H9 (cell line): ENCODE measurements around the gene PROX2. TPM values are rescaled to one million over a fixed set of nuclear protein-coding genes. Genes with fewer than 3 reads are reported as not detected.

Source experiments
- DNase-seq: peaks from one replicate; pipeline ENCODE4 v3.0.0-alpha.2; 2017
- H2AFZ ChIP-seq: one replicate; pipeline ENCODE4 v1.6.1; 2013; ENCODE audit warnings: mild to moderate bottlenecking, low read length, control low read depth, moderate library complexity
- H2AK5ac ChIP-seq: 2 replicates; pipeline ENCODE4 v1.6.1; 2013; ENCODE audit warnings: low read length, control low read depth, mixed read lengths; ENCODE audit not compliant: insufficient read length
- H2BK120ac ChIP-seq: one replicate; pipeline ENCODE4 v1.6.1; 2013; ENCODE audit warnings: low read depth, mild to moderate bottlenecking, low read length, control low read depth, inconsistent platforms; ENCODE audit not compliant: poor library complexity, severe bottlenecking
- H2BK12ac ChIP-seq: 2 replicates; pipeline ENCODE4 v1.6.1; 2013; ENCODE audit warnings: low read length, control low read depth, mixed read lengths, low read depth; ENCODE audit not compliant: insufficient read length
- H2BK15ac ChIP-seq: 2 replicates; pipeline ENCODE4 v1.6.1; 2013; ENCODE audit warnings: low read depth, low read length, control low read depth
- H2BK20ac ChIP-seq: one replicate; pipeline ENCODE4 v1.6.1; 2013; ENCODE audit warnings: low read depth, mild to moderate bottlenecking, low read length, control low read depth, inconsistent platforms; ENCODE audit not compliant: poor library complexity, severe bottlenecking
- H2BK5ac ChIP-seq: 2 replicates; pipeline ENCODE4 v1.6.1; 2013; ENCODE audit warnings: low read length, control low read depth, mixed read lengths; ENCODE audit not compliant: insufficient read length
- H3K14ac ChIP-seq: 2 replicates; pipeline ENCODE4 v1.6.1; 2013; ENCODE audit warnings: low read length, control low read depth; ENCODE audit not compliant: insufficient read depth
- H3K18ac ChIP-seq: 2 replicates; pipeline ENCODE4 v1.6.1; 2013; ENCODE audit warnings: low read depth, mild to moderate bottlenecking, mixed read lengths, low read length, control low read depth; ENCODE audit not compliant: insufficient read length
- H3K23ac ChIP-seq: 2 replicates; pipeline ENCODE4 v1.6.1; 2013; ENCODE audit warnings: low read length, control low read depth, mixed read lengths, low read depth; ENCODE audit not compliant: insufficient read length
- H3K23me2 ChIP-seq: 2 replicates; pipeline ENCODE4 v1.6.1; 2013; ENCODE audit warnings: low read depth, mild to moderate bottlenecking, mixed read lengths, low read length, control low read depth; ENCODE audit not compliant: insufficient read length, poor library complexity, severe bottlenecking
- H3K27ac ChIP-seq: 2 replicates; pipeline ENCODE4 v1.5.1; 2013; ENCODE audit warnings: low read length, control low read depth, mixed read lengths, low read depth; ENCODE audit not compliant: insufficient read length
- H3K27me3 ChIP-seq: 2 replicates; pipeline ENCODE4 v1.6.1; 2013; ENCODE audit warnings: low read length, control low read depth, inconsistent platforms; ENCODE audit not compliant: insufficient read depth
- H3K4ac ChIP-seq: 2 replicates; pipeline ENCODE4 v1.6.1; 2013; ENCODE audit warnings: low read depth, mild to moderate bottlenecking, control low read depth, inconsistent platforms, low read length, moderate library complexity
- H3K4me1 ChIP-seq: 2 replicates; pipeline ENCODE4 v1.6.1; 2013; ENCODE audit warnings: low read length, control low read depth, inconsistent platforms; ENCODE audit not compliant: insufficient read depth
- H3K4me2 ChIP-seq: 2 replicates; pipeline ENCODE4 v1.6.1; 2013; ENCODE audit warnings: low read length, control low read depth, mixed read lengths; ENCODE audit not compliant: insufficient read length, insufficient read depth
- H3K56ac ChIP-seq: 2 replicates; pipeline ENCODE4 v1.6.1; 2013; ENCODE audit warnings: low read depth, mild to moderate bottlenecking, mixed read lengths, low read length, control low read depth; ENCODE audit not compliant: insufficient read length
- H3K79me1 ChIP-seq: 2 replicates; pipeline ENCODE4 v1.6.1; 2013; ENCODE audit warnings: low read depth, mild to moderate bottlenecking, moderate library complexity, low read length, control low read depth, inconsistent platforms; ENCODE audit not compliant: insufficient read depth, poor library complexity, severe bottlenecking
- H3K79me2 ChIP-seq: 2 replicates; pipeline ENCODE4 v1.6.1; 2013; ENCODE audit warnings: low read length, control low read depth, inconsistent platforms; ENCODE audit not compliant: insufficient read depth
- H3K9ac ChIP-seq: 2 replicates; pipeline ENCODE4 v1.6.1; 2013; ENCODE audit warnings: low read length, control low read depth, mixed read lengths; ENCODE audit not compliant: insufficient read length; ENCODE audit errors: extremely low read depth
- H3K9me3 ChIP-seq: one replicate; pipeline ENCODE4 v1.6.1; 2013; ENCODE audit warnings: low read depth, low read length, inconsistent platforms; ENCODE audit not compliant: control insufficient read depth
- H3T11ph ChIP-seq: one replicate; pipeline ENCODE4 v1.6.1; 2013; ENCODE audit warnings: mild to moderate bottlenecking, low read length, control low read depth, inconsistent platforms
- H4K20me1 ChIP-seq: one replicate; pipeline ENCODE4 v1.6.1; 2013; ENCODE audit not compliant: control insufficient read depth, insufficient read length, insufficient read depth
- H4K5ac ChIP-seq: 2 replicates; pipeline ENCODE4 v1.6.1; 2013; ENCODE audit warnings: low read depth, mild to moderate bottlenecking, mixed read lengths, low read length, control low read depth; ENCODE audit not compliant: insufficient read length
- H4K8ac ChIP-seq: replicated peaks from 2 replicates; pipeline ENCODE4 v1.6.1; 2013; ENCODE audit warnings: low read length, control low read depth, mixed read lengths, low read depth; ENCODE audit not compliant: insufficient read length
- H4K91ac ChIP-seq: 2 replicates; pipeline ENCODE4 v1.6.1; 2013; ENCODE audit warnings: low read depth, mild to moderate bottlenecking, moderate library complexity, mixed read lengths, low read length, control low read depth; ENCODE audit not compliant: insufficient read length
- H3K27ac Mint-ChIP-seq, 3 experiments: 2 replicates in 2 of 3; 3 replicates in 1 of 3; pipeline ENCODE4 v1.8.0; 2020 to 2021; ENCODE audit warnings: mixed read lengths in 3 of 3, mild to moderate bottlenecking in 1 of 3, moderate library complexity in 1 of 3
- H3K27me3 Mint-ChIP-seq: 2 replicates; pipeline ENCODE4 v1.8.0; 2021; ENCODE audit warnings: low read depth, mild to moderate bottlenecking, moderate library complexity, mixed read lengths
- H3K36me3 Mint-ChIP-seq, 3 experiments: 2 replicates in 2 of 3; 3 replicates in 1 of 3; pipeline ENCODE4 v1.8.0; 2020 to 2021; ENCODE audit warnings: low read depth in 3 of 3, mixed read lengths in 3 of 3; ENCODE audit not compliant: insufficient read depth in 1 of 3
- H3K4me1 Mint-ChIP-seq, 2 experiments: 2 replicates each; pipeline ENCODE4 v1.8.0; 2020; ENCODE audit warnings: mixed read lengths in 2 of 2
- H3K4me3 Mint-ChIP-seq, 2 experiments: 2 replicates in 1 of 2; 3 replicates in 1 of 2; pipeline ENCODE4 v1.8.0; 2020 to 2021; ENCODE audit warnings: mild to moderate bottlenecking in 2 of 2, mixed read lengths in 2 of 2, moderate library complexity in 1 of 2
- H3K9me3 Mint-ChIP-seq, 2 experiments: 2 replicates in 1 of 2; 3 replicates in 1 of 2; pipeline ENCODE4 v1.8.0; 2020; ENCODE audit warnings: mild to moderate bottlenecking in 2 of 2, mixed read lengths in 2 of 2, moderate library complexity in 1 of 2
- WGBS: extraction: QIAGEN DNeasy Blood & Tissue Kit; methylation state at CpG from one replicate; pipeline ENCODE4 v1.1.7; 2013; ENCODE audit warnings: missing lambda C conversion rate, low lambda C conversion rate, mixed read lengths; ENCODE audit not compliant: insufficient read length; ENCODE audit errors: extremely low coverage; 5-methylcytosine and 5-hydroxymethylcytosine counted together
- total RNA-seq: library from RNA; stranded (reverse); gene quantifications from 2 replicates; pipeline ENCODE4 v1.2.1, GENCODE V29; 2021
- TF ChIP-seq, protein P1 (sequence below): fragments of 200-600 bp; sonication (generic); conservative IDR thresholded peaks from 3 replicates; pipeline ENCODE4 v1.8.0; 2021; ENCODE audit warnings: antibody characterized with exemption, mild to moderate bottlenecking

Gene PROX2
- total RNA-seq, 1 experiment from 2014 or later: not detected

GRCh38 chr14:74838166-74838565, 37.8 kb downstream of the PROX2 start:
- no peaks in the 10 kb centered on the region for H3K27me3 ChIP-seq
- no peaks in the 10 kb centered on the region for H4K20me1 ChIP-seq
- no peak overlapping the region for H3K27ac ChIP-seq
- H2BK15ac ChIP-seq: no peak overlapping the region
- no peak overlapping the region for H3K4me3 Mint-ChIP-seq
- H4K5ac ChIP-seq: no peak overlapping the region
- no peaks in the 10 kb centered on the region for H3K79me1 ChIP-seq
- H3K4me1 ChIP-seq: no peaks in the 10 kb centered on the region
- no peak overlapping the region for H2BK120ac ChIP-seq
- no peaks in the 10 kb centered on the region for H3K27me3 Mint-ChIP-seq
- H3K4me2 ChIP-seq: no peak overlapping the region
- H3K23ac ChIP-seq: no peak overlapping the region
- H3K79me2 ChIP-seq: no peaks in the 10 kb centered on the region
- H3K9me3 ChIP-seq: no peaks in the 10 kb centered on the region
- no peak overlapping the region for H3K4ac ChIP-seq
- H3K56ac ChIP-seq: no peak overlapping the region
- no CpG with 5 or more reads among the region's 2 CpGs for WGBS
- H2BK20ac ChIP-seq: no peak overlapping the region
- peaks cover 0 to 13% (median 10%) of the 10 kb centered on the region in 3 experiments; a peak in 5 of 7 replicates for H3K36me3 Mint-ChIP-seq
- no peak overlapping the region for H4K91ac ChIP-seq
- H3K23me2 ChIP-seq: no peaks in the 10 kb centered on the region
- H3K27ac Mint-ChIP-seq: no peak overlapping the region; a peak in 1 of 7 replicates
- no peak overlapping the region for H2BK12ac ChIP-seq
- H4K8ac ChIP-seq: no peak overlapping the region
- no peak for DNase-seq
- H3K4me1 Mint-ChIP-seq: peaks cover 0 to 2% of the 10 kb centered on the region in 2 experiments; a peak in 1 of 4 replicates
- H3K14ac ChIP-seq: no peak overlapping the region
- H2AFZ ChIP-seq: no peak overlapping the region
- H3K9me3 Mint-ChIP-seq: no peaks in the 10 kb centered on the region
- no peak overlapping the region for H3K9ac ChIP-seq
- H3T11ph ChIP-seq: no peak overlapping the region
- H2BK5ac ChIP-seq: no peak overlapping the region
- no peak overlapping the region for H2AK5ac ChIP-seq
- H3K18ac ChIP-seq: no peak overlapping the region
- TF ChIP-seq, protein P1, sequence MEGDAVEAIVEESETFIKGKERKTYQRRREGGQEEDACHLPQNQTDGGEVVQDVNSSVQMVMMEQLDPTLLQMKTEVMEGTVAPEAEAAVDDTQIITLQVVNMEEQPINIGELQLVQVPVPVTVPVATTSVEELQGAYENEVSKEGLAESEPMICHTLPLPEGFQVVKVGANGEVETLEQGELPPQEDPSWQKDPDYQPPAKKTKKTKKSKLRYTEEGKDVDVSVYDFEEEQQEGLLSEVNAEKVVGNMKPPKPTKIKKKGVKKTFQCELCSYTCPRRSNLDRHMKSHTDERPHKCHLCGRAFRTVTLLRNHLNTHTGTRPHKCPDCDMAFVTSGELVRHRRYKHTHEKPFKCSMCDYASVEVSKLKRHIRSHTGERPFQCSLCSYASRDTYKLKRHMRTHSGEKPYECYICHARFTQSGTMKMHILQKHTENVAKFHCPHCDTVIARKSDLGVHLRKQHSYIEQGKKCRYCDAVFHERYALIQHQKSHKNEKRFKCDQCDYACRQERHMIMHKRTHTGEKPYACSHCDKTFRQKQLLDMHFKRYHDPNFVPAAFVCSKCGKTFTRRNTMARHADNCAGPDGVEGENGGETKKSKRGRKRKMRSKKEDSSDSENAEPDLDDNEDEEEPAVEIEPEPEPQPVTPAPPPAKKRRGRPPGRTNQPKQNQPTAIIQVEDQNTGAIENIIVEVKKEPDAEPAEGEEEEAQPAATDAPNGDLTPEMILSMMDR: no peak
